HepG2 (cell line): Measurements from ENCODE around the gene HCN4. TPM values are rescaled to one million over a fixed set of nuclear protein-coding genes. Genes with fewer than 3 reads are reported as not detected.

ENCODE experiments used
- ARID4A ChIP-seq: sonication (generic); formaldehyde crosslinking; IDR thresholded peaks from 2 replicates; pipeline ENCODE4 v1.5.0; 2020; ENCODE audit warnings: mild to moderate bottlenecking, missing genetic modification reagents, borderline replicate concordance
- ONECUT2 ChIP-seq: sonication (generic); formaldehyde crosslinking; IDR thresholded peaks from 2 replicates; pipeline ENCODE4 v1.4.0; 2020; ENCODE audit warnings: missing genetic modification reagents
- ZHX2 ChIP-seq, 2 experiments: sonication (generic) in 1 of 2; formaldehyde crosslinking in 1 of 2; IDR thresholded peaks; 2 replicates each; pipeline versions ENCODE4 v1.6.1 to v1.9.0; 2014 to 2022; ENCODE audit warnings: antibody characterized with exemption in 1 of 2, borderline replicate concordance in 1 of 2, inconsistent platforms in 1 of 2, low read depth in 1 of 2, missing genetic modification reagents in 1 of 2
- ZNF280D ChIP-seq: sonication (generic); formaldehyde crosslinking; IDR thresholded peaks from 2 replicates; pipeline ENCODE4 v1.5.1; 2020; ENCODE audit warnings: mild to moderate bottlenecking, missing genetic modification reagents
- ZNF441 ChIP-seq: sonication (generic); formaldehyde crosslinking; IDR thresholded peaks from 2 replicates; pipeline ENCODE4 v1.7.0; 2021; ENCODE audit warnings: missing genetic modification reagents, borderline replicate concordance
- ZNF691 ChIP-seq: sonication (generic); formaldehyde crosslinking; IDR thresholded peaks from 2 replicates; pipeline ENCODE4 v1.4.0; 2020; ENCODE audit warnings: missing genetic modification reagents, low read depth, mild to moderate bottlenecking, borderline replicate concordance
- polyA plus RNA-seq, 8 experiments: library from polyadenylated mRNA; depleted of rRNA in 3 of 8; stranded (reverse) in 7 of 8; unstranded in 1 of 8; fragments of >200 nt; fragmentation: Illumina TruSeq in 4 of 8; extraction: Trizol in 4 of 8; gene quantifications; 2 replicates each; pipeline versions ENCODE4 v1.2.1 to v1.2.3, GENCODE V29; 2011 to 2016; ENCODE audit warnings: low read depth in 4 of 8, missing spikeins in 1 of 8, mixed read lengths in 1 of 8; ENCODE audit not compliant: insufficient read depth in 1 of 8
- total RNA-seq, 5 experiments: library from RNA; depleted of rRNA; stranded (reverse); fragments of >200 nt; fragmentation: Illumina TruSeq; extraction: Trizol; gene quantifications; 2 replicates each; pipeline ENCODE4 v1.2.3, GENCODE V29; 2016; ENCODE audit warnings: low read depth in 1 of 5

HCN4 gene
- total and polyA plus RNA-seq, 2 of the 13 experiments (the other 11 are each of a cell fraction or from before 2014, with no cell fraction given) = not detected

- TF ChIP-seq ZHX2 (IDR thresholded peaks at IDR 0.05; ENCODE audit: low read depth) = no peak
- TF ChIP-seq ZHX2 (CRISPR knock-in tag; IDR thresholded peaks at IDR 0.05; ENCODE audit: borderline replicate concordance) = no peak
- TF ChIP-seq ZNF441 (CRISPR knock-in tag) = no peak
- no peak for TF ChIP-seq ZNF691 (CRISPR knock-in tag)
- TF ChIP-seq ZNF280D (CRISPR knock-in tag) = no peak
- TF ChIP-seq ARID4A (CRISPR knock-in tag) = no peak
- no peak for TF ChIP-seq ONECUT2 (CRISPR knock-in tag)
Observed at GRCh38 chr15:73374604-73375003, 5.8 kb upstream of the HCN4 start (continued).
